PFSK-1 (cell line): ENCODE results near the gene ACAP1.

Source experiments
- FOXP2 ChIP-seq: optimal IDR thresholded peaks from 2 replicates; pipeline ENCODE3; 2011; ENCODE audit warnings: borderline replicate concordance, control low read depth, inconsistent platforms; ENCODE audit not compliant: insufficient read depth; ENCODE audit errors: extremely low read length, extremely low read depth
- POLR2AphosphoS5 ChIP-seq: IDR thresholded peaks from 2 replicates; pipeline ENCODE4 v1.6.1; 2012; ENCODE audit warnings: low read depth, mild to moderate bottlenecking, control low read depth, low read length, moderate library complexity
- SIN3A ChIP-seq: IDR thresholded peaks from 2 replicates; pipeline ENCODE4 v1.6.1; 2012; ENCODE audit warnings: mild to moderate bottlenecking, low read length, moderate library complexity, borderline replicate concordance; ENCODE audit not compliant: insufficient read depth
- TAF1 ChIP-seq: IDR thresholded peaks from 2 replicates; pipeline ENCODE4 v1.6.1; 2012; ENCODE audit warnings: low read length, control low read depth, borderline replicate concordance; ENCODE audit not compliant: insufficient read depth
- TF ChIP-seq, protein P1 (sequence below), 2 experiments: IDR thresholded peaks; 2 replicates each; pipeline versions ENCODE4 v1.6.1 to v1.8.0; 2011 to 2012; ENCODE audit warnings: low read depth in 2 of 2, low read length in 2 of 2, control low read depth in 1 of 2, inconsistent platforms in 1 of 2, mild to moderate bottlenecking in 1 of 2, moderate library complexity in 1 of 2; ENCODE audit not compliant: insufficient read depth in 1 of 2

ACAP1 gene

DNA sequence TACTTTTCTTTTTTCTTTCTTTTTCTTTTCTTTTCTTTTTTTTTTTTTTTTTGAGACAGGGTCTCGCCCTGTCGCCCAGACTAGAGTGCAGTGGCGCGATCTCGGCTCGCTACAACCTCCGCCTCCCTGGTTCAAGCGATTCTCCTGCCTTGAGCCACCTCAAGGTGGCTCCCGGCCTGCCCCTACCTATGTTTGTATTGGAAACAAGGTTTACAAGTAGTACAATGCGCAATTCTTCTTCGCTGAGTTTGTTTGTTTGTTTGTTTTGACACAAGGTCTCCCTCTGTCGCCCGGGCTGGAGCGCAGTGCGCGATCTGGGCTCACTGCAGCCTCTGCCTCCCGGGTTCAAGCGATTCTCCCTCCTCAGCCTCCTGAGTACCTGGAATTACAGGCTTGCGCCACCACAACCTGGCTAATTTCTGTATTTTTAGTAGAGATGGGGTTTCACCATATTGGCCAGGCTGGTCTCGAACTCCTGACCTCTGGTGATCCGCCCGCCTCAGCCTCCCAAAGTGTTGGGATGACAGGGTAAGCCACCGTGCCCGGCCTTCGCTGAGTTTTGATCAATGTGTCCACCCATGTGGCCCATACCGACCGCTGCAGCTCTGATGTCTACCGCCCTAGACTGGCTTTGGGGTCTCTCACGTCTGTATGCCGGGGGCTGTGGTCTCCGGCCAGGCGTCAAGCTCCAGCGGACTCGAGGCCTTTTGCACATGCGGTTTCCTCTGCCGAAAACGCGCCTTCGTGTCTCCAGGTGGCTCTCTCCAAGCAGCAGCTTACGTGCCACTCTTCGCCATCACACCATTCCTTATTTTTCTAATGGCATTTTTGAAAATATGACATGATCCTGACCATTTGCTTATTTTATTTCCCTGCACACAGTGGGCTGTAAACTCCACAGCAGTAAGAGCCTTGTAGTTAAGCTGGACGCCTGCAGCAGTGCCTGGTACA, 40.8 kb upstream of the ACAP1 start:
- TF ChIP-seq FOXP2, result no peak
- TF ChIP-seq, protein P1, sequence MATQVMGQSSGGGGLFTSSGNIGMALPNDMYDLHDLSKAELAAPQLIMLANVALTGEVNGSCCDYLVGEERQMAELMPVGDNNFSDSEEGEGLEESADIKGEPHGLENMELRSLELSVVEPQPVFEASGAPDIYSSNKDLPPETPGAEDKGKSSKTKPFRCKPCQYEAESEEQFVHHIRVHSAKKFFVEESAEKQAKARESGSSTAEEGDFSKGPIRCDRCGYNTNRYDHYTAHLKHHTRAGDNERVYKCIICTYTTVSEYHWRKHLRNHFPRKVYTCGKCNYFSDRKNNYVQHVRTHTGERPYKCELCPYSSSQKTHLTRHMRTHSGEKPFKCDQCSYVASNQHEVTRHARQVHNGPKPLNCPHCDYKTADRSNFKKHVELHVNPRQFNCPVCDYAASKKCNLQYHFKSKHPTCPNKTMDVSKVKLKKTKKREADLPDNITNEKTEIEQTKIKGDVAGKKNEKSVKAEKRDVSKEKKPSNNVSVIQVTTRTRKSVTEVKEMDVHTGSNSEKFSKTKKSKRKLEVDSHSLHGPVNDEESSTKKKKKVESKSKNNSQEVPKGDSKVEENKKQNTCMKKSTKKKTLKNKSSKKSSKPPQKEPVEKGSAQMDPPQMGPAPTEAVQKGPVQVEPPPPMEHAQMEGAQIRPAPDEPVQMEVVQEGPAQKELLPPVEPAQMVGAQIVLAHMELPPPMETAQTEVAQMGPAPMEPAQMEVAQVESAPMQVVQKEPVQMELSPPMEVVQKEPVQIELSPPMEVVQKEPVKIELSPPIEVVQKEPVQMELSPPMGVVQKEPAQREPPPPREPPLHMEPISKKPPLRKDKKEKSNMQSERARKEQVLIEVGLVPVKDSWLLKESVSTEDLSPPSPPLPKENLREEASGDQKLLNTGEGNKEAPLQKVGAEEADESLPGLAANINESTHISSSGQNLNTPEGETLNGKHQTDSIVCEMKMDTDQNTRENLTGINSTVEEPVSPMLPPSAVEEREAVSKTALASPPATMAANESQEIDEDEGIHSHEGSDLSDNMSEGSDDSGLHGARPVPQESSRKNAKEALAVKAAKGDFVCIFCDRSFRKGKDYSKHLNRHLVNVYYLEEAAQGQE (IDR thresholded peaks at IDR 0.05; ENCODE audit: insufficient read depth in 1 of 2, low read depth in 2 of 2, low read length in 2 of 2), result no peak
- TF ChIP-seq TAF1, result no peak
- no peak for TF ChIP-seq POLR2AphosphoS5
- no peak for TF ChIP-seq SIN3A

DNA sequence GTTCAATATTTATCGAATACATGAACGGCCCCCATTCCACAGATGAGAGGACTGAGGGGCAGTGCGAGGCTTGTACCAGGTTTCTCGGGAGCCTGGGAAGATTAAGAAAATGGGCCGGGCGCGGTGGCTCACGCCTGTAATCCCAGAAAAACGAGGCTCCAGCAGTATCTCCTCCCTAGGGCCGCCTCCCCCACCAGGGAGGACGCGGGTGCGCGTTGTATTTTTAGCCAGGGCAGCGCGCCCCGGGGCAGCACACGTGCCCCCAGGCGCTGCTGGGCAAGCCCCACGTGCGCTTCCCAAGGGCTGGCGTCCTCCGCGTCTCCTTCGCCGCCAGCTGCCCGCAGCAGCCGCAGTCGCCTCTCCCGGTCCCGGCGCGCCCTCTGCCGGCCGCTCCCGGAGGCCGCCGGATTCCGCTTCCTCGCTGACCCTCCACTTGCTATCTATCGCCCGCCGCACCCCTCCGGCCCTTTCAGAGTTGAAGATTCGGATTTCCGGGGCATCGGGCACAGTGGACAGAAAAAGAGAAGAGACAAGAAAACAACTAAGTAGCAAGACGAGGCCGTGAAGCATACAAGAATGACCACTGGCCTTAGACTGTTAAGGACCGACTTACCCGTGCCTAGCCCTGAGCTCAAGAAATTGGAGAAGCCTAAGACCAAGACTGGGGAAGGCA, 40.0 kb upstream of the ACAP1 start:
- TF ChIP-seq, protein P1 (IDR thresholded peaks at IDR 0.05; ENCODE audit: insufficient read depth in 1 of 2, low read depth in 2 of 2, low read length in 2 of 2), result no peak
- TF ChIP-seq FOXP2 (peak; percentile 85), TAF1 (no peak), SIN3A (0 out of 2 replicates have a peak, but pooled peaks have one; percentile 48), POLR2AphosphoS5 (no peak)

DNA sequence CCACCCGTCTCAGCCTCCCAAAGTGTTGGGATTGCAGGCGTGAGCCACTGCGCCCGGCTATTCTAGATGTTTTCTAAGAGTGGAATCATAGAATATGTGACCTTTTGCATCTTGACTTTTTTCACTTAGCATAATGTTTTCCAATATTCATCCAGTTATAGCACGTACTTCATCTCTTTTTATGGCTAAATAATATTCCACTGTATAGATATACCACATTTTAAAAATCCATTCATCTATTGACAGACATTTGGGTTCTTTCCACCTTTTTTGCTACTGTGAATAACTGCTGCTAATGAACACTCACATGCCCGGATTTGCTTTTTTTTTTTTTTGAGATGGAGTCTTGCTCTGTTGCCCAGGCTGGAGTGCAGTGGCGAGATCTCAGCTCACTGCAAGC, 32.1 kb upstream of the ACAP1 start:
- TF ChIP-seq, protein P1 (IDR thresholded peaks at IDR 0.05; ENCODE audit: insufficient read depth in 1 of 2, low read depth in 2 of 2, low read length in 2 of 2), result no peak

DNA sequence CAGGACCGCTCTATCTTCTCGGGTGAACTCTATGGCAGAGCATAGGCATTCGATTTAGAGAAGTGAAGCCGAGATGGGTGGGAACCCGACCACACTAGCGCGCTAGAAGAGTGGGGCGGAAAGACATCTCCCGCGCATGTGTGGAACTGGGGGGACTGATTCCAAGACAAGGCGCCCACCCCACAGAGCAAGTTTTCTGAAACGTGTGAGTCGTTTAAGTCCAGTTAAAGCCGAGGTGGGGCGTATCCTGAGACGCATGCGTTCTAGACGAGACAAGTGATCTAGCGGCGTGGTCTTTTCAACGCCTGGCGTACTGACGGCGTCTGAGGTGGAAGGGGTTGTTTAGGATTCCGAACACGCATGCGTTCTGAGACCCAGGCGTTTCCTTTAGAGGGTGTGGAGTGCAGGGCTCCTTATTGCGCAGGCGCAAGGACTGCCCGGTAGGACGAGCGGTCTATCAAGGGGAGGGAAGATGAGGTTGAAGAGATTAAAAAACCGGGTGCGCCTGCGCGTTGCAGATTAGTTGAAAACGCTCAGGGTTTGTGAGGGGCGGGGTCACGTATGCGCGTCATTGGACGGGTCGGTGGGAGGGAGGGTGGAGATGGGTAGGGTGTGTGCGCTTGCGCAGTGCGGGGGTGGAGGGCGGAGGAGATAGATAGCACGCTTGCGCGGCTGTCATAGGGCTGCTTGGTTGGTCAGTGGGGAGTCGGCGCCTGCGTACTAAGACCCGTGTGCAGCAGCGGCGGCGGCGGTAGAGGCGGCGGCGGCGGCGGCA, 29.2 kb upstream of the ACAP1 start, which contains the start of gene EIF5A:
EIF5A (plus strand) TSS at position 718 of the 775 bp plus-strand sequence. CDS start 2,008 bp downstream, outside the sequence.
- TF ChIP-seq TAF1, result peak; percentile 76
- TF ChIP-seq FOXP2, result no peak
- no peak for TF ChIP-seq SIN3A
- peak; percentile 79; the same call in 1 of the 2 replicates for TF ChIP-seq POLR2AphosphoS5
- TF ChIP-seq, protein P1 (IDR thresholded peaks at IDR 0.05; ENCODE audit: insufficient read depth in 1 of 2, low read depth in 2 of 2, low read length in 2 of 2), result peak in 1 of 2 experiments; percentile 5; a peak in 2 of 4 replicates
